Testis (tissue), 2 donors: ENCODE results near the gene BLMH.

Experiments used
- POLR2A ChIP-seq: fragments of 450-650 bp; IDR thresholded peaks from one replicate; pipeline ENCODE4 v1.6.1; 2017; ENCODE audit warnings: antibody characterized with exemption, mild to moderate bottlenecking, moderate library complexity
- TF ChIP-seq, protein P1 (sequence below), 3 experiments: fragments of 450-650 bp in 2 of 3; fragments of 200-600 bp in 1 of 3; sonication (generic) in 1 of 3; IDR thresholded peaks; one replicate each; pipeline ENCODE4 v1.5.1; 2016 to 2019; ENCODE audit warnings: antibody characterized with exemption in 3 of 3, mild to moderate bottlenecking in 2 of 3, moderate library complexity in 1 of 3

GRCh38 chr17:30209930-30210329, 81.8 kb downstream of the BLMH start:
- TF ChIP-seq, protein P1, sequence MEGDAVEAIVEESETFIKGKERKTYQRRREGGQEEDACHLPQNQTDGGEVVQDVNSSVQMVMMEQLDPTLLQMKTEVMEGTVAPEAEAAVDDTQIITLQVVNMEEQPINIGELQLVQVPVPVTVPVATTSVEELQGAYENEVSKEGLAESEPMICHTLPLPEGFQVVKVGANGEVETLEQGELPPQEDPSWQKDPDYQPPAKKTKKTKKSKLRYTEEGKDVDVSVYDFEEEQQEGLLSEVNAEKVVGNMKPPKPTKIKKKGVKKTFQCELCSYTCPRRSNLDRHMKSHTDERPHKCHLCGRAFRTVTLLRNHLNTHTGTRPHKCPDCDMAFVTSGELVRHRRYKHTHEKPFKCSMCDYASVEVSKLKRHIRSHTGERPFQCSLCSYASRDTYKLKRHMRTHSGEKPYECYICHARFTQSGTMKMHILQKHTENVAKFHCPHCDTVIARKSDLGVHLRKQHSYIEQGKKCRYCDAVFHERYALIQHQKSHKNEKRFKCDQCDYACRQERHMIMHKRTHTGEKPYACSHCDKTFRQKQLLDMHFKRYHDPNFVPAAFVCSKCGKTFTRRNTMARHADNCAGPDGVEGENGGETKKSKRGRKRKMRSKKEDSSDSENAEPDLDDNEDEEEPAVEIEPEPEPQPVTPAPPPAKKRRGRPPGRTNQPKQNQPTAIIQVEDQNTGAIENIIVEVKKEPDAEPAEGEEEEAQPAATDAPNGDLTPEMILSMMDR (IDR thresholded peaks at IDR 0.05), result no peak
- no peak for TF ChIP-seq POLR2A
